CD14-positive monocyte (primary cell): ENCODE results near the gene SEC61B. TPM values are rescaled to one million over a fixed set of nuclear protein-coding genes. Genes with fewer than 3 reads are reported as not detected.

Experiments
- DNase-seq, 3 donors: peaks; one replicate each; pipeline ENCODE4 v3.0.0-alpha.2; 2011 to 2022
- H2AFZ ChIP-seq: 2 replicates; pipeline ENCODE4 v1.6.0; 2012; ENCODE audit warnings: mild to moderate bottlenecking, low read depth, low read length, inconsistent platforms; ENCODE audit not compliant: insufficient read depth, poor library complexity, severe bottlenecking
- H3K27ac ChIP-seq, 2 donors: 1 replicate in 1 of 2; 2 replicates in 1 of 2; pipeline ENCODE4 v1.5.1; 2012 to 2013; ENCODE audit warnings: low read length in 2 of 2, control low read depth in 1 of 2, inconsistent platforms in 1 of 2, low read depth in 1 of 2, mild to moderate bottlenecking in 1 of 2
- H3K27me3 ChIP-seq, 2 donors: one replicate each; pipeline versions ENCODE4 v1.6.0 to v1.6.1; 2011 to 2013; ENCODE audit warnings: low read length in 2 of 2; ENCODE audit not compliant: control insufficient read depth in 2 of 2, insufficient read depth in 2 of 2
- H3K36me3 ChIP-seq, 2 donors: replicated peaks in 1 of 2; 1 replicate in 1 of 2; 2 replicates in 1 of 2; pipeline versions ENCODE4 v1.5.1 to v1.6.1; 2012 to 2013; ENCODE audit warnings: low read length in 2 of 2, control low read depth in 1 of 2, inconsistent platforms in 1 of 2, mild to moderate bottlenecking in 1 of 2; ENCODE audit not compliant: insufficient read depth in 2 of 2, control insufficient read depth in 1 of 2
- H3K4me1 ChIP-seq, 2 donors: 1 replicate in 1 of 2; 2 replicates in 1 of 2; pipeline versions ENCODE4 v1.5.1 to v1.6.1; 2012 to 2013; ENCODE audit warnings: low read length in 2 of 2, control low read depth in 1 of 2, inconsistent platforms in 1 of 2, mild to moderate bottlenecking in 1 of 2, moderate library complexity in 1 of 2; ENCODE audit not compliant: insufficient read depth in 2 of 2, control insufficient read depth in 1 of 2
- H3K4me2 ChIP-seq: replicated peaks from 2 replicates; pipeline ENCODE3; 2012; ENCODE audit warnings: low read length, moderate library complexity, mild to moderate bottlenecking; ENCODE audit not compliant: poor library complexity, severe bottlenecking; ENCODE audit errors: extremely low read depth
- H3K4me3 ChIP-seq, 3 experiments: fragments of 200-600 bp in 1 of 3; sonication (generic) in 1 of 3; replicated peaks in 1 of 3; 1 replicate in 2 of 3; 2 replicates in 1 of 3; pipeline ENCODE4 v1.5.1; 2011 to 2013; ENCODE audit warnings: low read length in 3 of 3, mild to moderate bottlenecking in 3 of 3, control low read depth in 2 of 3, low read depth in 2 of 3, inconsistent platforms in 1 of 3, moderate library complexity in 1 of 3
- H3K79me2 ChIP-seq: 2 replicates; pipeline ENCODE4 v1.6.0; 2012; ENCODE audit warnings: mild to moderate bottlenecking, control low read depth, inconsistent platforms, low read length, moderate library complexity; ENCODE audit not compliant: insufficient read depth
- H3K9ac ChIP-seq: 2 replicates; pipeline ENCODE4 v1.6.0; 2017; ENCODE audit warnings: low read length, mild to moderate bottlenecking; ENCODE audit not compliant: insufficient read depth, poor library complexity, severe bottlenecking
- H3K9me3 ChIP-seq, 2 donors: replicated peaks in 1 of 2; 1 replicate in 1 of 2; 2 replicates in 1 of 2; pipeline versions ENCODE4 v1.5.1 to v1.6.1; 2012 to 2013; ENCODE audit warnings: low read length in 2 of 2, control low read depth in 1 of 2; ENCODE audit not compliant: control insufficient read depth in 1 of 2, insufficient read depth in 1 of 2
- H4K20me1 ChIP-seq: 2 replicates; pipeline ENCODE4 v1.6.0; 2012; ENCODE audit warnings: mild to moderate bottlenecking, low read length, control low read depth, moderate library complexity; ENCODE audit not compliant: insufficient read depth
- H3K27ac Mint-ChIP-seq, 7 donors: one replicate each; pipeline ENCODE4 v1.8.0; 2020; ENCODE audit warnings: mild to moderate bottlenecking in 7 of 7, mixed read lengths in 7 of 7, moderate library complexity in 6 of 7, inconsistent platforms in 2 of 7
- H3K27me3 Mint-ChIP-seq, 3 donors: one replicate each; pipeline ENCODE4 v1.8.0; 2021 to 2022; ENCODE audit warnings: low read depth in 3 of 3, mild to moderate bottlenecking in 3 of 3, mixed read lengths in 3 of 3, moderate library complexity in 3 of 3, inconsistent platforms in 1 of 3
- H3K36me3 Mint-ChIP-seq, 2 donors: one replicate each; pipeline ENCODE4 v1.8.0; 2020; ENCODE audit warnings: mixed read lengths in 2 of 2, inconsistent platforms in 1 of 2, mild to moderate bottlenecking in 1 of 2
- H3K4me1 Mint-ChIP-seq: one replicate; pipeline ENCODE4 v1.8.0; 2020; ENCODE audit warnings: mild to moderate bottlenecking, mixed read lengths
- H3K4me3 Mint-ChIP-seq, 2 donors: one replicate each; pipeline ENCODE4 v1.8.0; 2020; ENCODE audit warnings: mild to moderate bottlenecking in 2 of 2, mixed read lengths in 2 of 2, moderate library complexity in 1 of 2
- H3K9me3 Mint-ChIP-seq, 7 donors: one replicate each; pipeline ENCODE4 v1.8.0; 2020 to 2022; ENCODE audit warnings: mixed read lengths in 7 of 7, mild to moderate bottlenecking in 6 of 7, moderate library complexity in 6 of 7, inconsistent platforms in 2 of 7
- WGBS: methylation state at CpG from one replicate; pipeline ENCODE4 v1.1.5; 2013; ENCODE audit warnings: missing lambda C conversion rate; ENCODE audit not compliant: insufficient coverage; 5-methylcytosine and 5-hydroxymethylcytosine counted together
- intact Hi-C, 2 donors: fragments of 100-400 bp; cut with micrococcal nuclease; formaldehyde crosslinking; loops; one replicate each; pipeline versions ENCODE4 v1.15.0 to v1.15.1; 2023
- polyA plus RNA-seq, 3 donors: library from polyadenylated mRNA; depleted of rRNA in 1 of 3; unstranded in 2 of 3; stranded (reverse) in 1 of 3; fragments of 300-500 nt in 2 of 3; fragments of >200 nt in 1 of 3; fragmentation: Illumina TruSeq in 2 of 3; gene quantifications; 1 replicate in 2 of 3; 2 replicates in 1 of 3; pipeline ENCODE4 v1.2.3, GENCODE V29; 2012 to 2021
- TF ChIP-seq, protein P1 (sequence below): fragments of 200-600 bp; IDR thresholded peaks from one replicate; pipeline ENCODE4 v1.8.0; 2022; ENCODE audit warnings: antibody characterized with exemption, mild to moderate bottlenecking

The SEC61B gene
- polyA plus RNA-seq, 3 donors, result 117 to 443 (median 421) TPM

- H3K9ac ChIP-seq, result peak overlapping the region; percentile 47
- Mint-ChIP-seq H3K4me1 (peaks cover 23% of the 10 kb centered on the region), H3K27me3 (peaks cover 0 to 3% (median 3%) of the 10 kb centered on the region in 3 donors), H3K9me3 (no peaks in the 10 kb centered on the region), H3K36me3 (no peaks in the 10 kb centered on the region), H3K27ac (peak overlapping the region in 6 of 7 donors; percentile 11 to 85 (median 49)), H3K4me3 (peak overlapping the region; percentile 76 to 82)
- H4K20me1 ChIP-seq, result no peaks in the 10 kb centered on the region
- peak overlapping the region; percentile 53 for H3K4me2 ChIP-seq
- peak; percentile 19 to 46 (median 26) for DNase-seq
- WGBS, result 43% methylated on average over 26 of the region's 27 CpGs
- TF ChIP-seq, protein P1, sequence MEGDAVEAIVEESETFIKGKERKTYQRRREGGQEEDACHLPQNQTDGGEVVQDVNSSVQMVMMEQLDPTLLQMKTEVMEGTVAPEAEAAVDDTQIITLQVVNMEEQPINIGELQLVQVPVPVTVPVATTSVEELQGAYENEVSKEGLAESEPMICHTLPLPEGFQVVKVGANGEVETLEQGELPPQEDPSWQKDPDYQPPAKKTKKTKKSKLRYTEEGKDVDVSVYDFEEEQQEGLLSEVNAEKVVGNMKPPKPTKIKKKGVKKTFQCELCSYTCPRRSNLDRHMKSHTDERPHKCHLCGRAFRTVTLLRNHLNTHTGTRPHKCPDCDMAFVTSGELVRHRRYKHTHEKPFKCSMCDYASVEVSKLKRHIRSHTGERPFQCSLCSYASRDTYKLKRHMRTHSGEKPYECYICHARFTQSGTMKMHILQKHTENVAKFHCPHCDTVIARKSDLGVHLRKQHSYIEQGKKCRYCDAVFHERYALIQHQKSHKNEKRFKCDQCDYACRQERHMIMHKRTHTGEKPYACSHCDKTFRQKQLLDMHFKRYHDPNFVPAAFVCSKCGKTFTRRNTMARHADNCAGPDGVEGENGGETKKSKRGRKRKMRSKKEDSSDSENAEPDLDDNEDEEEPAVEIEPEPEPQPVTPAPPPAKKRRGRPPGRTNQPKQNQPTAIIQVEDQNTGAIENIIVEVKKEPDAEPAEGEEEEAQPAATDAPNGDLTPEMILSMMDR, result no peak
- peak overlapping the region; percentile 66 for H2AFZ ChIP-seq
- H3K4me3 ChIP-seq, result peak overlapping the region; percentile 14 to 66 (median 38)
- H3K27ac ChIP-seq, result peak overlapping the region; percentile 10 to 32
- no peaks in the 10 kb centered on the region for H3K36me3 ChIP-seq
- H3K4me1 ChIP-seq, result peaks cover 0 to 4% of the 10 kb centered on the region in 2 donors
- intact Hi-C loops, result no loop called here
- no peaks in the 10 kb centered on the region for H3K27me3 ChIP-seq
- H3K79me2 ChIP-seq, result no peaks in the 10 kb centered on the region
- H3K9me3 ChIP-seq, result no peaks in the 10 kb centered on the region
Measured at GRCh38 chr9:99259231-99259918, 37.3 kb downstream of the SEC61B start.

GRCh38 chr9:99261923-99262322, 39.8 kb downstream of the SEC61B start:
- no peaks in the 10 kb centered on the region for H3K36me3 ChIP-seq
- intact Hi-C loops, result loop anchor here in 1 of 2 donors (10.0 kb wide), 1 partner anchor 1053 kb away; no protein-coding TSS in a partner anchor
- DNase-seq, result no peak
- H3K36me3 Mint-ChIP-seq, result no peaks in the 10 kb centered on the region
- H3K27me3 Mint-ChIP-seq, result peaks cover 0 to 3% (median 3%) of the 10 kb centered on the region in 3 donors
- H3K9me3 Mint-ChIP-seq, result no peaks in the 10 kb centered on the region
- no peak overlapping the region for H3K4me3 ChIP-seq
- 100% methylated on average over 2 of the region's 2 CpGs for WGBS
- no peaks in the 10 kb centered on the region for H3K79me2 ChIP-seq
- H3K4me1 Mint-ChIP-seq, result peaks cover 33% of the 10 kb centered on the region
- no peak overlapping the region for H3K27ac Mint-ChIP-seq
- H3K9ac ChIP-seq, result no peak overlapping the region
- TF ChIP-seq, protein P1, result no peak
- H2AFZ ChIP-seq, result no peak overlapping the region
- no peaks in the 10 kb centered on the region for H4K20me1 ChIP-seq
- no peak overlapping the region for H3K27ac ChIP-seq
- H3K4me1 ChIP-seq, result peaks cover 6 to 11% of the 10 kb centered on the region in 2 donors
- no peak overlapping the region for H3K4me3 Mint-ChIP-seq
- no peak overlapping the region for H3K4me2 ChIP-seq
- H3K27me3 ChIP-seq, result no peaks in the 10 kb centered on the region
- H3K9me3 ChIP-seq, result no peaks in the 10 kb centered on the region
